Tibial nerve (tissue), 4 donors: ENCODE measurements around the gene MGMT.

Experiments used
- EP300 ChIP-seq, 2 donors: sonication (generic); formaldehyde crosslinking; IDR thresholded peaks; one replicate each; pipeline ENCODE4 v1.6.1; 2017; ENCODE audit warnings: antibody characterized with exemption in 2 of 2, mild to moderate bottlenecking in 1 of 2
- POLR2A ChIP-seq, 2 donors: fragments of 450-650 bp; IDR thresholded peaks; one replicate each; pipeline ENCODE4 v1.6.1; 2017; ENCODE audit warnings: antibody characterized with exemption in 2 of 2, mild to moderate bottlenecking in 2 of 2, moderate library complexity in 2 of 2
- TF ChIP-seq, protein P1 (sequence below), 5 experiments: fragments of 200-600 bp in 3 of 5; fragments of 450-650 bp in 2 of 5; sonication (generic) in 3 of 5; IDR thresholded peaks; one replicate each; pipeline ENCODE4 v1.5.1; 2016 to 2019; ENCODE audit warnings: antibody characterized with exemption in 5 of 5, mild to moderate bottlenecking in 3 of 5, moderate library complexity in 2 of 5

DNA sequence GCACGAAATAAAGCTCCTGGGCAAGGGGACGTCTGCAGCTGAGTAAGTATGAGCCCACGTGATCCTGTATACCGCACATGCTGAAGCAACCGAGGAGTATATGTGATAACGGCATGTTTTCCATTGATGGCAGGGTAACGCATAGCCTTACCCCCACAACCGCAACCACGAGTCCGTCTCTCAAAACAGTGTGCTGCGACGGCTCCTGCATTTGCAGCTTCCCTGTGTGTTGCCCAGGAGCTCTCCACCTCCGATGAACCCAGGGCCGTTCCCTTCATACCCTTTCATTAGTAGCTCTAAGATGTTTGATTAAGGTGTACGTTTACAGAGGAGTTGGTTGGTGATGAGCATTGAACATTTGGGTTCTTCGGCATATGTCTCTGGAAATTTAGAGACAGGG lies 69.3 kb downstream of the MGMT start:
- TF ChIP-seq, protein P1, sequence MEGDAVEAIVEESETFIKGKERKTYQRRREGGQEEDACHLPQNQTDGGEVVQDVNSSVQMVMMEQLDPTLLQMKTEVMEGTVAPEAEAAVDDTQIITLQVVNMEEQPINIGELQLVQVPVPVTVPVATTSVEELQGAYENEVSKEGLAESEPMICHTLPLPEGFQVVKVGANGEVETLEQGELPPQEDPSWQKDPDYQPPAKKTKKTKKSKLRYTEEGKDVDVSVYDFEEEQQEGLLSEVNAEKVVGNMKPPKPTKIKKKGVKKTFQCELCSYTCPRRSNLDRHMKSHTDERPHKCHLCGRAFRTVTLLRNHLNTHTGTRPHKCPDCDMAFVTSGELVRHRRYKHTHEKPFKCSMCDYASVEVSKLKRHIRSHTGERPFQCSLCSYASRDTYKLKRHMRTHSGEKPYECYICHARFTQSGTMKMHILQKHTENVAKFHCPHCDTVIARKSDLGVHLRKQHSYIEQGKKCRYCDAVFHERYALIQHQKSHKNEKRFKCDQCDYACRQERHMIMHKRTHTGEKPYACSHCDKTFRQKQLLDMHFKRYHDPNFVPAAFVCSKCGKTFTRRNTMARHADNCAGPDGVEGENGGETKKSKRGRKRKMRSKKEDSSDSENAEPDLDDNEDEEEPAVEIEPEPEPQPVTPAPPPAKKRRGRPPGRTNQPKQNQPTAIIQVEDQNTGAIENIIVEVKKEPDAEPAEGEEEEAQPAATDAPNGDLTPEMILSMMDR (IDR thresholded peaks at IDR 0.05), result no peak
- TF ChIP-seq EP300 (IDR thresholded peaks at IDR 0.05) (no peak), POLR2A (IDR thresholded peaks at IDR 0.05) (no peak)
